ENCODE data around the gene RAET1G.
A peak's percentile ranks its signal among the peaks of the same experiment; 100 is the strongest.
"Not testable (repeated sequence)": the region's sequence is repeated elsewhere in the genome, so short reads cannot be mapped to it uniquely, and the experiment has no call there.

Gene RAET1G

DNA sequence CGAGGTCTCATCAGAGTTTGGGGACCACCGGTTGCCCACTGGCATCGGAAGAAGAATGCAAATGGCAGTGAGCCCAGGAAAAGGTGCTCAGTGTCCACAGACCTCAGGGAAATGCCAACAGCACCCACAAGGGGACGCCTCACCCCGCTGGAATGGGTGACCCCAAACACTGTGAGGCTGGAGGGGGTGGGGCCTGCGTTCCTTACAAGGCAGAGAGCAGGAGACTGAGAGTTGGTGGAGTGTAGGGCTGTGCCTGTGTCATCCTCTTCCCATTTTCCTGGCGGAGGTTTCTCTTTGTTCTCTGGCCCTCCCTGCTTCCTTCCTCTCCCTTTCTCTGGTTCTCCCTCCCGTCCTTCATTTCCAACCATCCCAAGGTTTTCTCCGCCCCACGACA is 31.0 kb upstream of the RAET1G start:
- not testable (repeated sequence) for DNase-seq (ENCODE audit: low read depth in 2 of 2)

DNA sequence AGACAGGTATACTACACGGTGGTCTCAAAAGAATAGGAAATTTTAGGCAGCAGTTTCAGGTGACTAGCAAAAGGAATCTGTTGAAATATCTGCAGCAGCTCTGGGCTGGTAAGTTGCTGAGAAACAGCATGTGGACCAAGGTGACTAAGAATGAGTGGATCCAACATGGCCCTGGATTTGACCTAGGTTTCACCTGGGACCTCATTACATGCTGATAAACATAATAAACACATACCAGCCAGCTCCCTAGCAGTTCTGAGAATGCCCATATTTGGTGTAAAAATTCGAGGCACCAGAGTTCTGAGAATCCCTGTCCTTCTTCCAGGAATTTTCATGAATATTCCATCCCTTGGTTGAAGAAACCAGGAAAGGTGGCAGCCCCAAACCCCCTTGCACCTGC is 30.5 kb upstream of the RAET1G start:
- not testable (repeated sequence) for DNase-seq (ENCODE audit: low read depth in 2 of 2)

DNA sequence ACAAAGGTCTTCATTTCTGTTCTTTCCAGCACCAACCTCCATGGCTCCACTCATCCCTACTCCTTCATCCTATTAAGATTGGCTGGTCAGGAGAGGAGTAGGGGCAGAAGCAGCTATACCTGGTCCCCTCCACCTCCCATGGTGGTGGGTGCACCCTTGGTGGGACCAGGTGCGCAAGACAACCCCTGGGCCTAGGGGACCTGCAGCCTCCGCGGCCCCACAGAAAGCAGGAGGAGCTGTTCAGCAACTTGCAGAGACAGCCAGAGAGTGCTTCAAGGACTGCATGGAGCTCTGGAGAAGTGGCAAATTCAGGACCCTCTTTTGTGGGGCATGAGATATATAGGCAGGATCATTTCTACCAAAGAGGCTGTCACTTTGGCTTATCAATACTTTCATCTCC is 28.7 kb upstream of the RAET1G start:
- DNase-seq (ENCODE audit: low read depth in 2 of 2), result no peak

GRCh38 chr6:149951096-149951495 is 28.2 kb upstream of the RAET1G start:
- DNase-seq (ENCODE audit: low read depth in 2 of 2), result no peak

- DNase-seq (ENCODE audit: low read depth in 2 of 2), result no peak
These were observed 27.5 kb upstream of the RAET1G start for GRCh38 chr6:149950423-149950822.

DNA sequence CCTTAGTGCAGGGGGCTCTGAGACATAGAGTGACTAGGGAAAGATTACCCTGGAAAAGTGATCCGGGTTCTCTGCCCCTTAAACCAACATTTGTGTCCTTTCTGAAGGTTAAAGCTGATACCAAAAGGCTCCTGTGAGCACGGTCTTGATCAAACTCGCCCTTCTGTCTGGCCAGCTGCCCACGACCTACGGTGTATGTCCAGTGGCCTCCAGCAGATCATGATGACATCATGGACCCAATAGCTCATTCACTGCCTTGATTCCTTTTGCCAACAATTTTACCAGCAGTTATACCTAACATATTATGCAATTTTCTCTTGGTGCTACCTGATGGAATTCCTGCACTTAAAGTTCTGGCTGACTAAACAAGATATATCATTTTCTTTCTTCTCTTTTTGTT is 25.7 kb upstream of the RAET1G start:
- no peak for DNase-seq (ENCODE audit: low read depth in 2 of 2)

DNA sequence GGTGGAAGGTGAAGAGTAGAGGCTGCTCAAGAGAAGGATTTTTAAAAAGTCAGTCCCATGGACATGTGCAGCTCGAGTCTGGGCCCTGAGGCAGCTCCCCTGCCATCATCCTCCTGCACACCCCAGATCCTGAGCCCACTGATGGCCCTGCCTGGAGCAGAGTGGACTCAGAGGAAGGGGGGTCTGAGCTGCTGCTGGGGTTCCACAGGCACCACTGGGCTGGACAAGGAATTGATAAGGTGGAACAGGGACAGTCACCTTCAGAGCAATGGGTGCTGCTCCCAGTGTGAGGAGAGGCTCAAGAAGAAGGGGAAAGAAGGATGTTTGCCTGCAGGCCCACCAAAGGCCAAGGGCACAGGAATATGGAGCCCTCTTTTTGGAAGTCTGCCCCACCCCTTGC is 25.1 kb upstream of the RAET1G start:
- no peak for DNase-seq (ENCODE audit: low read depth in 2 of 2)

DNA sequence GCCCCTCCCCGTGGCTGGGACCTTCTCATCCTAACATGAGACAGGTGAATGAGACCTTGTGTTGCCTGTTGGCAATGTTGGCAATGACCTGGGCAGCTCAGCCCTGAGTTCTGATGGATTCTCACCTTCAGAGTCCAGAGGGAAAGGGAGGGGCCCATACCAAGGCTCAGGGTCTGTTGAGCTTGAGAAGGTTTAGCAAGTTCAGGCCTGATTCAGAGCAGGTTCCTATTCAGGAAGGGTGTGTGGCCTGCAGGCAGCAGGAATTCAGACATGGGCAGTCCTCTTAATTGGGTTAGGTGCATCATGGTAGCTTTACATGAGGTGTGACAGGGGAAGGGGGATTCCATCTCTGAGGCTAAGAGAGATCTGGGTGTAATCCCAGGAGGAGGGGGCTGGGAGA is 24.6 kb upstream of the RAET1G start:
- not testable (repeated sequence) for DNase-seq (ENCODE audit: low read depth in 2 of 2)

DNA sequence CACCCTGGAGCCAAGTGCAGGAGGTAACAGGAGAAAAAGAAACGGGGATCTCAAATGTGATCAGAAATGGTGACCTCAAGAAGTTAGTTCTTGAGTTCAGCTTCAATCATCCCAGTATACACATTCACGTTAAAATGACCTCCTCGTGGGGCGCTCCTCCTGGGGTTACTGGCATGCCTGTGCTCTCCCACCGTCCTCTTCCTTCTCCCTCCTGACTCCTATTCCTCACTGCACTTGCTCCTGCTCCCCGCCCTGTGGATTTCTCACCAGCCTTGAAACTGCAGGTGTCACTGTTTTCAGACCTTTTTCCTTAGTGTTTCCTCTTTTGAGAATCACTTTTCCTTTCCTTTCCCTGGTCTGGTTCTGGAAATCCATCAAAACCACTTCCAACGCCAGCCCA is 23.7 kb upstream of the RAET1G start:
- DNase-seq (ENCODE audit: low read depth in 2 of 2), result not testable (repeated sequence)

GRCh38 chr6:149945276-149945675 is 22.4 kb upstream of the RAET1G start:
- DNase-seq (ENCODE audit: low read depth in 2 of 2), result not testable (repeated sequence)

- not testable (repeated sequence) for DNase-seq (ENCODE audit: low read depth in 2 of 2)
These were observed 20.4 kb upstream of the RAET1G start for GRCh38 chr6:149943321-149943720.

GRCh38 chr6:149942461-149942829 is 19.5 kb upstream of the RAET1G start:
- DNase-seq (ENCODE audit: low read depth in 2 of 2), result no peak

DNA sequence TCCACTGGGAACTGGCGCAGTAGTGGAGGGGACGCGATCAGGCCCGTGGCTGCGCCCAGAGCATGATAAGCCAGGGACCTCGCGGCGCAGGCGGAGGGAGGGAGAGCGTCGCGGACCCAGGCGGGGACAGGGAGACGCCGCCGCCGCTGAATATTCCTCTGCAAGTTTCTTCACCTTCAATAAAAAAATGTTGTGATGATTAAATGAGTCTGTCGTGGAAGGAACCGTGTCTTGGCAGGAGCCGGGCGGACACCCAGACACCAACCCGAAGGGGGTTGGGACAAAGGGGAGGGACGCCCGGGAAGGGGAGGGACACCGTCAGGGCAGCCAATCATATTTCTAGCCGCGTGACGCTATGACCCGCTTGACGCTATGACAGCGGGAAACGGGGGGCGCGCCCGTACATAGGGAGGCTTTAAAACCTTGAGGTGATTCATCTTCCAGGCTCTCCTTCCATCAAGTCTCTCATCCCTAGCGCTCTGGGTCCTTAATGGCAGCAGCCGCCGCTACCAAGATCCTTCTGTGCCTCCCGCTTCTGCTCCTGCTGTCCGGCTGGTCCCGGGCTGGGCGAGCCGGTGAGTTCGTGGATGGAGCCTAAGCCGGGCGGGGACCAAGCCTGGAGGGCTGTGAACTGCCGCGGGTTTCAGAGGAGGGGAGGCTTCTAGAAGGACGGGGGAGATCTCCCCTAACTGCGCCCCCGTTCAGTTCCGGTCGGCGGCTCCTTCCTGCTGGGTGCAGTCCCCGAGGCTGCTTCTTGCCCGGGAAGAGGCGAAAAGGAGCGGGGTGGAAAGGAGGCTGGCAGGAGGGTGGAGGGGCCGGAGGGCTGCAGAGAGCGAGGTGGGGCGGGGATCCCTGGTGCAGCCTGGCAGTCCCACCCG is 18.9 kb upstream of the RAET1G start, which contains the start of gene ULBP2:
Gene ULBP2 (plus strand): TSS at position 432 of the 878 bp plus-strand sequence. CDS start 59 bp downstream, at position 491.
- DNase-seq (ENCODE audit: low read depth in 2 of 2), result peak; percentile 88

DNA sequence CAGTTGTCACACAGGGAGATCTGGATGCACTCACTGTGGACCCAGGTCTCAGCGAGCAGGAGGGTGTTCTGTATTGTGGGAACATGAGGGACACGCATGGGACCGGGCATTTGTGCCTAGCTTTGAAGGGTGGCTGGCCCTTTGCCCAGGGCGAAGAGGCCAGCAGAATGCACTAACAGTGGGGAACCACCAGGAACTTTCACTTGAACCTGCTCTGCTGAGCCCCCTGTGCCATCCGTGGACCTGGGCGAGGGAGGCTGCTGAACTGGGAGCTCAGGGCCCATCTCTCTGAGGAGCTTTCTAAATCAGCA is 17.7 kb upstream of the RAET1G start:
- no peak for DNase-seq (ENCODE audit: low read depth in 2 of 2)

DNA sequence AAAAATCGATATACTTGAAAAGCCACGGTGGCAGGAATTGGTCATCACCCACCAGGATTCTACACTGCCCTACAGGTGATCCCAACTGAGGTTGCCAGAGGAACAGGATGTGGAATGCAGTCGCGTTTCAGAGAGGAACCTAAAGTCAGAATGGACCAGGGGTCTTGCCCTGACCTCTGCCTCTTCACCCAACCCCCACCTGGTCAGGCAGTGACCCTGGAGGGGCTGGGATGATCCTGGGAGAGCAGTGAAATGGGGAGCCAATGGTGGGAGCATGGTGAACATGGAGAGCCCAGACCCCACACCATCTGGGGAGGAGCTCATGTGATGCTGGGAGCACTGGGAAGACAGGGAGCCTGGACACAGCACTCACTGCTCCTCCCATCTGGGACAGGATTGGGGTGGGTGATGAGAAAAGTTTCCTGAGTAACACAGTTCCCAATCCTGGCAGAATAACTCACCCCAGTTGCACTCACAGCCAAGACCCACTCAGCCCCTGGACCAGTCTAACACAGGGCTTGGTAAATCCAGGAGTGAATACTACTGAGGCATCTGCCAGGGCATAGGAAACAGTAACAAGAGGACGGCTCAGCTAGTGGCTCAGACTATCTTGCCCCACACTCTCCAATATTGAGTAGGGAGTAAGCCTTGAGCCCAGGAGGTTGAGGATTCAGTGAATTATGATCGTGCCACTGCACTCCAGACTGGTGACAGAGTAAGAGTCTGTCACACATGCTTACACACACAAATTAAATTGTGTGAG is 17.2 kb upstream of the RAET1G start:
- no peak for DNase-seq (ENCODE audit: low read depth in 2 of 2)

DNA sequence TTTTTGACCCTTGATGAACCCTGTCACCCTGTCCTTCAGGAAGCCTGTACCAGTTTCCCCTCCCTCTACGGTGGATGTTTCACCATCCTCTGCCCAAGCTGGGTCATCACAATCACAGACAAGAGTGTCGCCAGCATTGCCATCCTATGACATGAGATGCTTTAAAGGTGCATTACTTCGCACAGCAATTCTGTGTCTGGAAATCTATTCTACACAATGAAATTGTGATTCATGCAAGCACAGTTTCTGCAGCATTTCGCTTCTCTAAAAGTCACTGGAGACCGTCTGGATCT is 16.4 kb upstream of the RAET1G start:
- no peak for DNase-seq (ENCODE audit: low read depth in 2 of 2)

DNA sequence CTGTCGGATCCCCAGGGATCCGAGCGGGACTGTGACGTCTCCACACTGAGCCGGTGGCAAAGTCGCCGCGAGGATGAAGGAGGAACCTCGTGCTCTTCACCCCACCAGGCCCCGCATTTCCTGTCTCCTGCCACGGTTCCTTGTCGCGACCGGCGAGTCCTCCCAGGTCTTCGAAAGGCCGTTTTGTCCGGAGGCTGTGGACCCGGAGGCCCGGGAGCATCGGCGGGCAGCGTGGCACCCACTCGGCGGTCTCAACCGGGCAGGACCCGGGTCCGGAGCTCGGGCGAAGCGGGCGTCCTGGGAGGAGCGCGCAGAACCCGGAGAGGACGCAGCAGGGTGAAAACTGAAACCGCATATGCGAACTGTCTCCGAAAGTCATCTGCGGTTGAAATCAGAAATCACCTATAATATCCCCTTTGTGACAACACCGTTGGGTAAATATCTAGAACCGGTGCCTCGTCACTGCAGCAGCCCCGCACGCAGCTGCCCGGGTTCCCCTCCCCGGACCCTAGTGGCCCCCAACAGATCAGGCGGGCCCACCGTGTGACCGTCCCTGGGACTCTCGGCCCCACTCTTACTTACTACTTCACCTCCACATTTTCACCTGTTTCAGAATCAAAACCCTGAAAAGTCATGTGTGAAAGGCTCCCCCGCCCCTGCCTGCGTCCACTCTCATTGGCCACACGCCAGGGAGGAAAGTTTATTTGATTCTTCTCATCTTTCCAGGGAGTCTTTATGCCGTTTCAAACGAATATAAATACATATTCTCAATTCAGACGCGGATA is 15.8 kb upstream of the RAET1G start:
- DNase-seq (ENCODE audit: low read depth in 2 of 2), result no peak

DNA sequence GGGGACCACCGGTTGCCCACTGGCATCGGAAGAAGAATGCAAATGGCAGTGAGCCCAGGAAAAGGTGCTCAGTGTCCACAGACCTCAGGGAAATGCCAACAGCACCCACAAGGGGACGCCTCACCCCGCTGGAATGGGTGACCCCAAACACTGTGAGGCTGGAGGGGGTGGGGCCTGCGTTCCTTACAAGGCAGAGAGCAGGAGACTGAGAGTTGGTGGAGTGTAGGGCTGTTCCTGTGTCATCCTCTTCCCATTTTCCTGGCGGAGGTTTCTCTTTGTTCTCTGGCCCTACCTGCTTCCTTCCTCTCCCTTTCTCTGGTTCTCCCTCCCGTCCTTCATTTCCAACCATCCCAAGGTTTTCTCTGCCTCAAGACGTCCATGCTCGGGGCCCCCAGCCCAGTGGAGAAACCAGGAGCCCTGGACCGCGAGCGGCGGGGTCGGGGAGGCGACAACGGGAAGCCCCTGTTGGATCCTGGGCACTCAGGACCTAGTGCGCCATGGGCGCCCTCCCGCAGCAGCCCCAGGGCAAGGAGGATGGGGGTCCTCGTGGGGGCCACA is 15.2 kb upstream of the RAET1G start:
- DNase-seq (ENCODE audit: low read depth in 2 of 2), result not testable (repeated sequence)

- DNase-seq (ENCODE audit: low read depth in 2 of 2), result no peak
These were observed 13.8 kb upstream of the RAET1G start for GRCh38 chr6:149936743-149937142.

DNA sequence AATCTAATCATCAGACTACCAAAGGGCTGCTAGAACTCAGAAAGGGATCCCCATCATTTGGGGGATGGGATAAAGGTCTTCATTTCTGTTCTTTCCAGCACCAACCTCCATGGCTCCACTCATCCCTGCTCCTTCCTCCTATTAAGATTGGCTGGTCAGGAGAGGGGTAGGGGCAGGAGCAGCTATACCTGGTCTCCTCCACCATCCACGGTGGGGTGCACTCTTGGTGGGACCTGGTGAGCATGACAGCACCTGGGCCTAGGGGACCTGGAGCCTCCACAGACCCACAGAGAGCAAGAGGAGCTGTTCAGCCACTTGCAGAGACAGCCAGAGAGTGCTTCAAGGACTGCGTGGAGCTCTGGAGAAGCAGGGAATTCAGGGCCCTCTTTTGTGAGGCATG is 12.7 kb upstream of the RAET1G start:
- DNase-seq (ENCODE audit: low read depth in 2 of 2), result no peak

GRCh38 chr6:149935246-149935645 is 12.3 kb upstream of the RAET1G start:
- DNase-seq (ENCODE audit: low read depth in 2 of 2), result no peak

Data from fibroblast of skin of left biceps (primary cell).